Lung (tissue), 12 donors: ENCODE data around the gene DPEP2. TPM values are rescaled to one million over a fixed set of nuclear protein-coding genes. Genes with fewer than 3 reads are reported as not detected.
A peak's percentile ranks its signal among the peaks of the same experiment; 100 is the strongest.

Experiments
- ATAC-seq: fragments of 200-7000 bp; cut with Tn5 transposase; one replicate; pipeline ENCODE4 v1.9.1; 2020; ENCODE audit warnings: moderate number of reproducible peaks; ENCODE audit not compliant: insufficient read depth, low FRiP score
- DNase-seq, 3 donors: peaks; one replicate each; pipeline ENCODE4 v3.0.0-alpha.2; 2013 to 2017
- H3K27ac ChIP-seq, 2 donors: one replicate each; pipeline ENCODE4 v1.5.1; 2013; ENCODE audit warnings: mild to moderate bottlenecking in 2 of 2, moderate library complexity in 2 of 2, control low read depth in 1 of 2, inconsistent platforms in 1 of 2, low read depth in 1 of 2, low read length in 1 of 2
- H3K27me3 ChIP-seq, 3 donors: one replicate each; pipeline ENCODE4 v1.5.1; 2013; ENCODE audit warnings: low read length in 2 of 3; ENCODE audit not compliant: control insufficient read depth in 3 of 3, insufficient read depth in 3 of 3
- H3K36me3 ChIP-seq, 4 donors: one replicate each; pipeline ENCODE4 v1.5.1; 2013; ENCODE audit warnings: low read length in 4 of 4, mild to moderate bottlenecking in 1 of 4, moderate library complexity in 1 of 4; ENCODE audit not compliant: control insufficient read depth in 4 of 4, insufficient read depth in 4 of 4
- H3K4me1 ChIP-seq, 5 donors: one replicate each; pipeline ENCODE4 v1.5.1; 2013; ENCODE audit warnings: low read length in 5 of 5, mild to moderate bottlenecking in 2 of 5, moderate library complexity in 1 of 5; ENCODE audit not compliant: control insufficient read depth in 5 of 5, insufficient read depth in 5 of 5
- H3K4me3 ChIP-seq: one replicate; pipeline ENCODE4 v1.5.1; 2013; ENCODE audit warnings: mild to moderate bottlenecking, control low read depth, moderate library complexity
- H3K9ac ChIP-seq, 2 donors: one replicate each; pipeline ENCODE4 v1.5.1; 2013; ENCODE audit warnings: low read length in 2 of 2, control low read depth in 1 of 2; ENCODE audit not compliant: insufficient read depth in 1 of 2
- H3K9me3 ChIP-seq, 4 donors: one replicate each; pipeline ENCODE4 v1.5.1; 2013; ENCODE audit warnings: low read length in 3 of 4, mild to moderate bottlenecking in 1 of 4, moderate library complexity in 1 of 4; ENCODE audit not compliant: control insufficient read depth in 4 of 4, insufficient read depth in 3 of 4
- CTCF ChIP-seq: IDR thresholded peaks from 2 replicates; pipeline ENCODE4 v1.5.1; 2012; ENCODE audit warnings: mild to moderate bottlenecking; ENCODE audit errors: control extremely low read depth, extremely low read depth
- WGBS, 2 donors: extraction: QIAGEN DNeasy Blood & Tissue Kit; methylation state at CpG; one replicate each; pipeline ENCODE4 v1.1.7; 2013; 5-methylcytosine and 5-hydroxymethylcytosine counted together
- polyA plus RNA-seq, 2 donors: library from polyadenylated mRNA; stranded (reverse); fragments of 200-250 nt; gene quantifications; one replicate each; pipeline ENCODE4 v1.2.1, GENCODE V29; 2013
- total RNA-seq, 2 donors: library from RNA; depleted of rRNA in 1 of 2; stranded (reverse); fragments of >200 nt in 1 of 2; gene quantifications; one replicate each; pipeline ENCODE4 v1.2.1, GENCODE V29; 2014 to 2021
- donor health status: control.
- donor health status: control.
- donor health status: Bipolar disorder and iron deficiency.
- donor health status: healthy.
- donor health status: DM: yes; HTN: yes; CAD: no.

DPEP2 gene
- total and polyA plus RNA-seq, 4 donors, result 9.2 to 20.4 (median 12.0) TPM

GRCh38 chr16:67943619-67944504, 55.4 kb downstream of the DPEP2 start, which contains the start of gene LCAT:
Gene LCAT, minus strand, starts transcription at chr16:67944120. Its CDS starts 19 bp downstream, at chr16:67944101.
- no peaks in the 10 kb centered on the region for H3K9me3 ChIP-seq
- no peaks in the 10 kb centered on the region for H3K27me3 ChIP-seq
- H3K4me1 ChIP-seq, result peaks cover 0 to 10% (median 0%) of the 10 kb centered on the region in 5 donors
- peak; percentile 39 to 59 (median 46) for DNase-seq
- WGBS, 2 donors, result 76 to 79% methylated on average over 23 of the region's 23 CpGs
- peaks cover 15 to 83% (median 42%) of the 10 kb centered on the region in 4 donors for H3K36me3 ChIP-seq
- H3K4me3 ChIP-seq, result no peak within 1 kb of the TSS
- H3K9ac ChIP-seq, result no peak within 1 kb of the TSS
- ATAC-seq, result no peak
- H3K27ac ChIP-seq, result peak within 1 kb of the TSS; percentile 24 to 69
- TF ChIP-seq CTCF, result no peak

GRCh38 chr16:67943256-67943618, 56.0 kb downstream of the DPEP2 start:
- ATAC-seq, result no peak
- Histone ChIP-seq H3K27ac (peak overlapping the region in 1 of 2 donors; percentile 69), H3K4me3 (no peak overlapping the region), H3K9me3 (no peaks in the 10 kb centered on the region), H3K9ac (no peak overlapping the region), H3K4me1 (peaks cover 0 to 10% (median 0%) of the 10 kb centered on the region in 5 donors), H3K27me3 (no peaks in the 10 kb centered on the region), H3K36me3 (peaks cover 10 to 77% (median 40%) of the 10 kb centered on the region in 4 donors)
- 91 to 98% methylated on average over 6 of the region's 6 CpGs for WGBS, 2 donors
- no peak for TF ChIP-seq CTCF
- no peak for DNase-seq

GRCh38 chr16:67942510-67943255, 56.6 kb downstream of the DPEP2 start:
- WGBS, 2 donors, result 89 to 90% methylated on average over 27 of the region's 27 CpGs
- Histone ChIP-seq H3K9ac (no peak overlapping the region), H3K27me3 (no peaks in the 10 kb centered on the region), H3K4me3 (no peak overlapping the region), H3K36me3 (peaks cover 7 to 71% (median 37%) of the 10 kb centered on the region in 4 donors), H3K27ac (peak overlapping the region in 1 of 2 donors; percentile 6), H3K4me1 (peaks cover 0 to 10% (median 0%) of the 10 kb centered on the region in 5 donors), H3K9me3 (no peaks in the 10 kb centered on the region)
- TF ChIP-seq CTCF, result no peak
- ATAC-seq, result no peak
- no peak for DNase-seq
